Karpas-422 (cell line): ENCODE measurements around the gene LIN37. TPM values are rescaled to one million over a fixed set of nuclear protein-coding genes. Genes with fewer than 3 reads are reported as not detected.
A peak's percentile ranks its signal among the peaks of the same experiment; 100 is the strongest.
"Not testable (repeated sequence)": the region's sequence is repeated elsewhere in the genome, so short reads cannot be mapped to it uniquely, and the experiment has no call there.

Experiments used
- DNase-seq: peaks from one replicate; pipeline ENCODE4 v3.0.0-alpha.2; 2015
- H2AFZ ChIP-seq: fragments of 200-600 bp; sonication (generic); 2 replicates; pipeline ENCODE4 v1.6.1; 2014; ENCODE audit warnings: antibody characterized with exemption, low read length, mixed read lengths
- H3K27ac ChIP-seq: fragments of 200-600 bp; sonication (generic); 2 replicates; pipeline ENCODE4 v1.5.1; 2014; ENCODE audit warnings: mild to moderate bottlenecking, low read length, moderate library complexity
- H3K27me3 ChIP-seq: fragments of 200-600 bp; sonication (generic); 2 replicates; pipeline ENCODE4 v1.6.1; 2014; ENCODE audit warnings: low read length, mixed read lengths
- H3K36me3 ChIP-seq: fragments of 200-600 bp; sonication (generic); 2 replicates; pipeline ENCODE4 v1.6.1; 2014; ENCODE audit warnings: low read length, mixed read lengths; ENCODE audit not compliant: insufficient read depth
- H3K4me1 ChIP-seq: fragments of 200-600 bp; sonication (generic); 2 replicates; pipeline ENCODE4 v1.6.1; 2014; ENCODE audit warnings: mild to moderate bottlenecking, low read length, mixed read lengths
- H3K4me2 ChIP-seq: fragments of 200-600 bp; sonication (generic); 2 replicates; pipeline ENCODE4 v1.6.1; 2014; ENCODE audit warnings: low read length, low read depth, mild to moderate bottlenecking; ENCODE audit not compliant: poor library complexity, severe bottlenecking
- H3K4me3 ChIP-seq: fragments of 200-600 bp; sonication (generic); 2 replicates; pipeline ENCODE4 v1.5.1; 2014; ENCODE audit warnings: mild to moderate bottlenecking, antibody characterized with exemption, low read length, mixed read lengths
- H3K79me2 ChIP-seq: fragments of 200-600 bp; sonication (generic); 2 replicates; pipeline ENCODE4 v1.6.1; 2014; ENCODE audit warnings: mild to moderate bottlenecking, low read length, mixed read lengths
- H3K9ac ChIP-seq: fragments of 200-600 bp; sonication (generic); 2 replicates; pipeline ENCODE4 v1.6.0; 2014; ENCODE audit warnings: low read length
- H3K9me2 ChIP-seq: fragments of 200-600 bp; sonication (generic), shearing (Covaris generic); replicated peaks from 2 replicates; pipeline ENCODE4 v1.6.0; 2014; ENCODE audit warnings: mild to moderate bottlenecking, low read length, moderate library complexity; ENCODE audit not compliant: insufficient read depth
- H3K9me3 ChIP-seq: fragments of 300-700, 200-600 bp; sonication (generic); 2 replicates; pipeline ENCODE4 v1.6.1; 2014; ENCODE audit warnings: low read length, mixed read lengths
- H4K20me1 ChIP-seq: fragments of 200-600 bp; sonication (generic); 2 replicates; pipeline ENCODE4 v1.6.1; 2014; ENCODE audit warnings: mild to moderate bottlenecking, antibody characterized with exemption, low read length, low read depth; ENCODE audit not compliant: insufficient read depth
- total RNA-seq: library from RNA; depleted of rRNA; stranded (reverse); fragments of >200 nt; shearing (Covaris generic); gene quantifications from 2 replicates; pipeline ENCODE4 v1.2.3, GENCODE V29; 2014; ENCODE audit warnings: low replicate concordance

Gene LIN37
- total RNA-seq, 1 experiment from 2014 or later: 12.4 TPM

GRCh38 chr19:35767288-35768081, 19.1 kb downstream of the LIN37 start:
- H3K9ac ChIP-seq: no peak overlapping the region
- no peaks in the 10 kb centered on the region for H3K27me3 ChIP-seq
- no peak overlapping the region for H3K4me2 ChIP-seq
- no peaks in the 10 kb centered on the region for H3K36me3 ChIP-seq
- peak; percentile 61 for DNase-seq
- H3K9me2 ChIP-seq: no peaks in the 10 kb centered on the region
- H3K27ac ChIP-seq: no peak overlapping the region
- H3K9me3 ChIP-seq: no peaks in the 10 kb centered on the region
- H3K4me3 ChIP-seq: no peak overlapping the region
- no peaks in the 10 kb centered on the region for H3K79me2 ChIP-seq
- no peak overlapping the region for H2AFZ ChIP-seq
- H4K20me1 ChIP-seq: peaks cover 3% of the 10 kb centered on the region; the same call in 1 of the 2 replicates
- H3K4me1 ChIP-seq: peaks cover 5% of the 10 kb centered on the region

- Histone ChIP-seq H3K36me3 (no peaks in the 10 kb centered on the region), H3K4me1 (peaks cover 5% of the 10 kb centered on the region), H4K20me1 (peaks cover 7% of the 10 kb centered on the region; the same call in 1 of the 2 replicates), H3K27ac (no peak overlapping the region), H3K79me2 (no peaks in the 10 kb centered on the region), H3K9me2 (no peaks in the 10 kb centered on the region), H3K4me2 (no peak overlapping the region), H2AFZ (no peak overlapping the region), H3K9ac (no peak overlapping the region), H3K4me3 (no peak overlapping the region), H3K27me3 (no peaks in the 10 kb centered on the region), H3K9me3 (no peaks in the 10 kb centered on the region)
- DNase-seq: no peak
These were observed 19.7 kb downstream of the LIN37 start for GRCh38 chr19:35768082-35768421.

- H3K4me3 ChIP-seq, H3K36me3 ChIP-seq, DNase-seq, H2AFZ ChIP-seq, H3K4me2 ChIP-seq, H3K27me3 ChIP-seq, H3K9me2 ChIP-seq, H3K79me2 ChIP-seq, H3K9me3 ChIP-seq, H4K20me1 ChIP-seq, H3K27ac ChIP-seq, H3K9ac ChIP-seq: not testable (repeated sequence)
- peaks cover 15% of the 10 kb centered on the region for H3K4me1 ChIP-seq
These were observed 24.0 kb downstream of the LIN37 start for GRCh38 chr19:35772362-35772761.

GRCh38 chr19:35773020-35773806, 24.8 kb downstream of the LIN37 start:
- H3K9ac ChIP-seq: no peak overlapping the region

GRCh38 chr19:35774274-35775045, 26.1 kb downstream of the LIN37 start:
- H3K4me3 ChIP-seq: 0 out of 2 replicates have a peak overlapping the region, but pooled peaks have one; percentile 33
- no peak overlapping the region for H2AFZ ChIP-seq
- H3K79me2 ChIP-seq: peaks cover 6% of the 10 kb centered on the region; the same call in 1 of the 2 replicates
- no peaks in the 10 kb centered on the region for H3K36me3 ChIP-seq
- peak overlapping the region; percentile 44 for H3K4me2 ChIP-seq
- peaks cover 12% of the 10 kb centered on the region for H3K4me1 ChIP-seq
- no peak overlapping the region for H3K27ac ChIP-seq
- no peaks in the 10 kb centered on the region for H3K9me3 ChIP-seq
- H4K20me1 ChIP-seq: 0 out of 2 replicates have a peak, but pooled peaks cover 6% of the 10 kb centered on the region
- H3K27me3 ChIP-seq: no peaks in the 10 kb centered on the region
- no peak overlapping the region for H3K9ac ChIP-seq
- no peaks in the 10 kb centered on the region for H3K9me2 ChIP-seq
- DNase-seq: no peak

More at GRCh38 chr19:35773020-35773806, 24.8 kb downstream of the LIN37 start:
- peaks cover 12% of the 10 kb centered on the region for H3K4me1 ChIP-seq
- H3K4me2 ChIP-seq: no peak overlapping the region
- H3K4me3 ChIP-seq: no peak overlapping the region
- peak; percentile 59 for DNase-seq
- 0 out of 2 replicates have a peak, but pooled peaks cover 6% of the 10 kb centered on the region for H4K20me1 ChIP-seq
- no peak overlapping the region for H2AFZ ChIP-seq
- no peaks in the 10 kb centered on the region for H3K9me2 ChIP-seq
- peaks cover 6% of the 10 kb centered on the region; the same call in 1 of the 2 replicates for H3K79me2 ChIP-seq
- H3K27ac ChIP-seq: no peak overlapping the region
- no peaks in the 10 kb centered on the region for H3K27me3 ChIP-seq
- H3K36me3 ChIP-seq: no peaks in the 10 kb centered on the region
- no peaks in the 10 kb centered on the region for H3K9me3 ChIP-seq

- H2AFZ ChIP-seq: no peak overlapping the region
- H3K9ac ChIP-seq: no peak overlapping the region
- H3K9me3 ChIP-seq: no peaks in the 10 kb centered on the region
- no peak for DNase-seq
- H3K4me2 ChIP-seq: peak overlapping the region; percentile 44
- no peaks in the 10 kb centered on the region for H3K36me3 ChIP-seq
- 0 out of 2 replicates have a peak overlapping the region, but pooled peaks have one; percentile 33 for H3K4me3 ChIP-seq
- H3K27me3 ChIP-seq: no peaks in the 10 kb centered on the region
- no peak overlapping the region for H3K27ac ChIP-seq
- H3K79me2 ChIP-seq: peaks cover 6% of the 10 kb centered on the region; the same call in 1 of the 2 replicates
- H3K9me2 ChIP-seq: no peaks in the 10 kb centered on the region
- H4K20me1 ChIP-seq: 0 out of 2 replicates have a peak, but pooled peaks cover 6% of the 10 kb centered on the region
- peaks cover 12% of the 10 kb centered on the region for H3K4me1 ChIP-seq
These were observed 26.6 kb downstream of the LIN37 start for GRCh38 chr19:35775046-35775297.

GRCh38 chr19:35775298-35776101, 27.1 kb downstream of the LIN37 start, which contains the start of gene ARHGAP33:
Gene ARHGAP33, plus strand, starts transcription at chr19:35775564. Its CDS starts 95 bp downstream, at chr19:35775659.
- Histone ChIP-seq H3K9me3 (no peaks in the 10 kb centered on the region), H4K20me1 (0 out of 2 replicates have a peak, but pooled peaks cover 6% of the 10 kb centered on the region), H3K9ac (peak within 1 kb of the TSS; percentile 89), H3K4me3 (peak within 1 kb of the TSS; percentile 90), H2AFZ (no peak within 1 kb of the TSS; the same call in 1 of the 2 replicates), H3K27ac (0 out of 2 replicates have a peak within 1 kb of the TSS, but pooled peaks have one; percentile 22), H3K4me1 (peaks cover 12% of the 10 kb centered on the region), H3K27me3 (no peaks in the 10 kb centered on the region), H3K36me3 (no peaks in the 10 kb centered on the region), H3K4me2 (peak within 1 kb of the TSS; percentile 75), H3K79me2 (peaks cover 6% of the 10 kb centered on the region; the same call in 1 of the 2 replicates), H3K9me2 (no peaks in the 10 kb centered on the region)
- DNase-seq: peak; percentile 100
